Neutrophil (primary cell): ENCODE results near the gene NLGN2.

Source experiments
- H3K27ac ChIP-seq: fragments of 200-600 bp; sonication (generic); 2 replicates; pipeline ENCODE4 v1.5.1; 2016; ENCODE audit warnings: mild to moderate bottlenecking, moderate library complexity
- H3K27me3 ChIP-seq: fragments of 200-600 bp; sonication (generic); 2 replicates; pipeline ENCODE4 v1.6.0; 2016; ENCODE audit warnings: mild to moderate bottlenecking
- H3K36me3 ChIP-seq: fragments of 200-600 bp; sonication (generic); 2 replicates; pipeline ENCODE4 v1.5.1; 2017
- H3K4me1 ChIP-seq, 2 experiments: fragments of 200-600 bp in 1 of 2; sonication (generic) in 1 of 2; 1 replicate in 1 of 2; 2 replicates in 1 of 2; pipeline versions ENCODE4 v1.5.1 to v1.6.1; 2013 to 2016; ENCODE audit warnings: low read depth in 1 of 2, low read length in 1 of 2, mild to moderate bottlenecking in 1 of 2, moderate library complexity in 1 of 2; ENCODE audit not compliant: control insufficient read depth in 1 of 2, insufficient read depth in 1 of 2
- H3K4me3 ChIP-seq, 2 experiments: fragments of 200-600 bp in 1 of 2; sonication (generic) in 1 of 2; 1 replicate in 1 of 2; 2 replicates in 1 of 2; pipeline ENCODE4 v1.5.1; 2013 to 2016; ENCODE audit warnings: low read depth in 1 of 2, low read length in 1 of 2, mild to moderate bottlenecking in 1 of 2, moderate library complexity in 1 of 2
- H3K9me3 ChIP-seq: fragments of 200-600 bp; sonication (generic); 2 replicates; pipeline ENCODE4 v1.5.1; 2016
- TF ChIP-seq, protein P1 (sequence below): fragments of 200-600 bp; sonication (generic); IDR thresholded peaks from 2 replicates; pipeline ENCODE4 v1.5.1; 2016; ENCODE audit warnings: antibody characterized with exemption

The NLGN2 gene

GRCh38 chr17:7428557-7428956 lies 20.9 kb downstream of the NLGN2 start, which contains the start of gene SPEM3:
Gene SPEM3 (plus strand): TSS chr17:7428857. CDS start chr17:7428903, 46 bp downstream.
- no peaks in the 10 kb centered on the region for H3K36me3 ChIP-seq
- no peaks in the 10 kb centered on the region for H3K9me3 ChIP-seq
- no peaks in the 10 kb centered on the region for H3K27me3 ChIP-seq
- H3K4me3 ChIP-seq = no peak within 1 kb of the TSS
- H3K4me1 ChIP-seq = no peaks in the 10 kb centered on the region
- TF ChIP-seq, protein P1, sequence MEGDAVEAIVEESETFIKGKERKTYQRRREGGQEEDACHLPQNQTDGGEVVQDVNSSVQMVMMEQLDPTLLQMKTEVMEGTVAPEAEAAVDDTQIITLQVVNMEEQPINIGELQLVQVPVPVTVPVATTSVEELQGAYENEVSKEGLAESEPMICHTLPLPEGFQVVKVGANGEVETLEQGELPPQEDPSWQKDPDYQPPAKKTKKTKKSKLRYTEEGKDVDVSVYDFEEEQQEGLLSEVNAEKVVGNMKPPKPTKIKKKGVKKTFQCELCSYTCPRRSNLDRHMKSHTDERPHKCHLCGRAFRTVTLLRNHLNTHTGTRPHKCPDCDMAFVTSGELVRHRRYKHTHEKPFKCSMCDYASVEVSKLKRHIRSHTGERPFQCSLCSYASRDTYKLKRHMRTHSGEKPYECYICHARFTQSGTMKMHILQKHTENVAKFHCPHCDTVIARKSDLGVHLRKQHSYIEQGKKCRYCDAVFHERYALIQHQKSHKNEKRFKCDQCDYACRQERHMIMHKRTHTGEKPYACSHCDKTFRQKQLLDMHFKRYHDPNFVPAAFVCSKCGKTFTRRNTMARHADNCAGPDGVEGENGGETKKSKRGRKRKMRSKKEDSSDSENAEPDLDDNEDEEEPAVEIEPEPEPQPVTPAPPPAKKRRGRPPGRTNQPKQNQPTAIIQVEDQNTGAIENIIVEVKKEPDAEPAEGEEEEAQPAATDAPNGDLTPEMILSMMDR = no peak
- H3K27ac ChIP-seq = no peak within 1 kb of the TSS

DNA sequence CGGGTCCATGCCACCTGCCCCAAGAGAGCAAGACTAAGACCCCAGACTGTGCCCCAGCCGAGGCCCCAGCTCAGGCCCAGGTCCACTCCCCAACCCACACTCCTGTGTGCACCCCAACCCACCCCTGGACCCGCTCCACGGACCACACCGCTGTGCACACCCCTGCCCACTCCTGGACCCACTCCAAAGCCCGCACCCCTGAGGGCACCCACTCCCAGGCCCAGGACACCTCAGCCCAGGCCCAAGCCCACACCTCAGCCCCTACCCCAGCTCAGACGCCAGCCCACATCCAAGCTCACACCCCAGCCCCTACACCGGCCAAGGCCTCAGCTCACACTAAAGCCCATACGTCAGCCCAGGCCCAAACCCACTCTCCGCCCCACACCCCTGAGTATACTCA lies 22.1 kb downstream of the NLGN2 start:
- H3K36me3 ChIP-seq = no peaks in the 10 kb centered on the region
- no peaks in the 10 kb centered on the region for H3K27me3 ChIP-seq
- H3K4me3 ChIP-seq = no peak overlapping the region
- H3K9me3 ChIP-seq = no peaks in the 10 kb centered on the region
- no peaks in the 10 kb centered on the region for H3K4me1 ChIP-seq
- no peak overlapping the region for H3K27ac ChIP-seq
- TF ChIP-seq, protein P1 = no peak

DNA sequence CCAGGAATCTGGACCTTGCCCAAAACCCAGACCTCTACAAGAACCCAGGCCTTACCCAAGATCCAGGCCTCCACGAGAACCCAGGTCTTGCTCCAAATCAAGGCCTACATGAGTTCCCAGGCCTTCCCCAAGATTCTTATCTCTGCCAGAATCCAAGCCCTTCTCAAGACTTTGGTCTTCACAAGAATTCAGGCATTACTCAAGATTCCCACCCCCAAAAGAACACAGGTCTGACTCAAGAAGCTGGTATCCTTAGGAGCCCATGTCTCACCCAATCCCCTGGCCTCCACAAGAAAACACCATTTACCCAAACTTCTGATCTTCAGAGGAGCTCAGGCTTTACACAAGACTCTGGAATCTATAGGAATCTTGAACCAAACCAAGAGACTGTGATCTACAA lies 23.6 kb downstream of the NLGN2 start:
- Histone ChIP-seq H3K9me3 (no peaks in the 10 kb centered on the region), H3K4me1 (peaks cover 13% of the 10 kb centered on the region in 2 experiments), H3K27me3 (no peaks in the 10 kb centered on the region), H3K27ac (no peak overlapping the region), H3K36me3 (no peaks in the 10 kb centered on the region), H3K4me3 (no peak overlapping the region)
- TF ChIP-seq, protein P1 = no peak

- Histone ChIP-seq H3K4me3 (no peak overlapping the region), H3K4me1 (peaks cover 24% of the 10 kb centered on the region in 2 experiments), H3K27me3 (peaks cover 6% of the 10 kb centered on the region), H3K36me3 (no peaks in the 10 kb centered on the region), H3K27ac (no peak overlapping the region), H3K9me3 (no peaks in the 10 kb centered on the region)
- TF ChIP-seq, protein P1 = no peak
Measured at GRCh38 chr17:7432296-7432695, 24.7 kb downstream of the NLGN2 start.

DNA sequence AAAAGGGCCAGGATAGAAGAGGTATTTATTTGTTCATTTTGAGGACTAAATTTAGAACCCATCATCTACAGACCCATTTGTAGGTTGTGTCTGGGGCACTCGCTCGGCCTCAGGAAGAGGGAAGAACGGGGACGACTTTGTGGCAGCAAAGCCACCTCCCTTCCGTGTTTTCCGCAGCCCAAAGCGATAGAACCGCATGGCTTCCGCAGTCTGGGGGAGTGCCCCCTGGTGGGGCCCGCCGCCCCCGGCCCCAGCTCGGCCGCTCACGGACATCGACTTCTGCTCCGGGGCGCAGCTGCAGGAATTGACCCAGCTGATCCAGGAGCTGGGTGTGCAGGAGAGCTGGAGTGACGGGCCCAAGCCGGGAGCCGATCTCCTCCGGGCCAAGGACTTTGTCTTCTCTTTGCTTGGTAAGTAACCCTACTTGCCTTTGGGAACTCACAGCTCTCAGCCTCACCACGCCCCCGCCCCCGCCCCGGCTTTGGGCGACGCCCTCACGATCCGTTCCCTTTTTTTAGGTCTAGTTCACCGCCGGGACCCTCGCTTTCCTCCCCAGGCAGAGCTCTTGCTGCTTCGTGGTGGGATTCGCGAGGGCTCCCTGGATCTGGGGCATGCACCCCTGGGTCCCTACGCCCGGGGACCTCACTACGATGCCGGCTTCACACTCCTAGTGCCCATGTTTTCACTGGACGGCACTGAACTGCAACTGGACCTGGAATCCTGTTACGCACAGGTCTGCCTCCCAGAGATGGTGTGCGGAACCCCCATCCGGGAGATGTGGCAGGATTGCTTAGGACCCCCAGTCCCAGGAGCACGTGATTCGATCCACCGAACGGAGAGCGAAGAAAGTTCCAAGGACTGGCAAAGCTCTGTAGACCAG lies 28.3 kb downstream of the NLGN2 start:
- no peaks in the 10 kb centered on the region for H3K9me3 ChIP-seq
- peak overlapping the region; percentile 72 for H3K27ac ChIP-seq
- H3K27me3 ChIP-seq = peaks cover 42% of the 10 kb centered on the region
- H3K4me3 ChIP-seq = peak overlapping the region; percentile 58 to 75
- no peaks in the 10 kb centered on the region for H3K36me3 ChIP-seq
- peaks cover 50 to 60% of the 10 kb centered on the region in 2 experiments for H3K4me1 ChIP-seq
- TF ChIP-seq, protein P1 = no peak
